ENCODE results near the gene MEIOC.
"Not testable (repeated sequence)": the region's sequence is repeated elsewhere in the genome, so short reads cannot be mapped to it uniquely, and the experiment has no call there.

The MEIOC gene

GRCh38 chr17:44628243-44629188 lies 27.8 kb upstream of the MEIOC start:
- Histone ChIP-seq H3K9ac (ENCODE audit: low read length) (no peak overlapping the region), H3K4me3 (ENCODE audit: low read depth in 1 of 2, low read length in 2 of 2) (no peak overlapping the region), H3K27ac (ENCODE audit: low read depth, low read length) (no peak overlapping the region), H3K9me3 (ENCODE audit: low read length) (no peaks in the 10 kb centered on the region), H3K36me3 (ENCODE audit: insufficient read depth, low read length) (no peaks in the 10 kb centered on the region), H3K4me1 (ENCODE audit: insufficient read depth, low read length) (no peaks in the 10 kb centered on the region), H3K27me3 (ENCODE audit: control insufficient read depth in 1 of 2, insufficient read depth in 2 of 2, low read length in 2 of 2) (no peaks in the 10 kb centered on the region)

DNA sequence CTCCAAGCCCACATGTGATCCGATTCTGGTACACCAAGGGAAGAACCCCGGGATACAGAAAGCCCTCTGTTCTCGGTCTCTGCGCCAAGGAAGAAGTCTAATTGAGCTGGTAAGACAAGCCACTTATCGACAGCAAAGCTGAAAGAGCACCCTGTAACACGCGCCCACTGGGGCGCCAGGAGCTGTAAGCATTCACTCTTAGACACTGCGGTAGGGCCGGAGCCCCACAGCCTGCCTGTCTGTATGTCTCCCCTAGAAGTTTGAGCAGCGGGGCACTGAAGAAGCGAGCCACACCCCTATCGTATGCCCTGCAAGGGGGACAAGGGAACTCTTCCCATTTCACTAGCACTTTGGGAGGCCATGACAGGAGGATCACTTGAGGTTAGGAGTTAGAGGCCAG lies 27.0 kb upstream of the MEIOC start:
- no peaks in the 10 kb centered on the region for H3K36me3 ChIP-seq (ENCODE audit: insufficient read depth, low read length)
- H3K9me3 ChIP-seq (ENCODE audit: low read length) = no peaks in the 10 kb centered on the region
- H3K4me3 ChIP-seq (ENCODE audit: low read depth in 1 of 2, low read length in 2 of 2) = no peak overlapping the region
- H3K27ac ChIP-seq (ENCODE audit: low read depth, low read length) = no peak overlapping the region
- H3K9ac ChIP-seq (ENCODE audit: low read length) = no peak overlapping the region
- H3K27me3 ChIP-seq (ENCODE audit: control insufficient read depth in 1 of 2, insufficient read depth in 2 of 2, low read length in 2 of 2) = no peaks in the 10 kb centered on the region
- H3K4me1 ChIP-seq (ENCODE audit: insufficient read depth, low read length) = no peaks in the 10 kb centered on the region

DNA sequence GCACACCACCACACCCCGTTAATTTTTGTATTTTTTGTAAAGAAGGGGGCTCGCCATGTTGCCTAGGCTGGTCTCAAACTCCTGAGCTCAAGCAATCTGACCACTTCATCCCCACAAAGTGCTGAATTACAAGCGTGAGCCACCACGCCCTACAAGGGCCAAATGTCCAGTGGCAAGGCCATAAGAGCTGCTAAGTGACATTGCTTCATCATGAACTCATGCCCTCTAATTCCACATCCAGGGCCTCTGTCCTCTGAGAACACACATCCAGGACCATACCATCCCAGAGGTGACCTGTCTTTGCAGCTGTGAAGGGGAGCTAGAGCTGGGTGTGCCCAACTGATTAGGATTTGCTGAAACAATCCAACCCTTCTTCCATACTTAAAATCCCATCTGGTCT lies 25.6 kb upstream of the MEIOC start:
- Histone ChIP-seq H3K36me3 (ENCODE audit: insufficient read depth, low read length) (no peaks in the 10 kb centered on the region), H3K27me3 (ENCODE audit: control insufficient read depth in 1 of 2, insufficient read depth in 2 of 2, low read length in 2 of 2) (no peaks in the 10 kb centered on the region)

GRCh38 chr17:44633998-44634397 lies 22.3 kb upstream of the MEIOC start:
- Histone ChIP-seq H3K27me3 (ENCODE audit: control insufficient read depth in 1 of 2, insufficient read depth in 2 of 2, low read length in 2 of 2) (no peaks in the 10 kb centered on the region), H3K9me3 (ENCODE audit: low read length) (no peaks in the 10 kb centered on the region), H3K4me3 (ENCODE audit: low read depth in 1 of 2, low read length in 2 of 2) (no peak overlapping the region), H3K27ac (ENCODE audit: low read depth, low read length) (no peak overlapping the region), H3K4me1 (ENCODE audit: insufficient read depth, low read length) (no peaks in the 10 kb centered on the region), H3K36me3 (ENCODE audit: insufficient read depth, low read length) (no peaks in the 10 kb centered on the region), H3K9ac (ENCODE audit: low read length) (no peak overlapping the region)

More for the DNA sequence above, 25.6 kb upstream of the MEIOC start:
- no peaks in the 10 kb centered on the region for H3K4me1 ChIP-seq (ENCODE audit: insufficient read depth, low read length)
- H3K9ac ChIP-seq (ENCODE audit: low read length) = no peak overlapping the region
- no peak overlapping the region for H3K27ac ChIP-seq (ENCODE audit: low read depth, low read length)
- H3K9me3 ChIP-seq (ENCODE audit: low read length) = no peaks in the 10 kb centered on the region
- no peak overlapping the region for H3K4me3 ChIP-seq (ENCODE audit: low read depth in 1 of 2, low read length in 2 of 2)

GRCh38 chr17:44634401-44634800 lies 21.9 kb upstream of the MEIOC start:
- H3K27ac ChIP-seq (ENCODE audit: low read depth, low read length); H3K4me1 ChIP-seq (ENCODE audit: insufficient read depth, low read length); H3K9me3 ChIP-seq (ENCODE audit: low read length); H3K9ac ChIP-seq (ENCODE audit: low read length); H3K36me3 ChIP-seq (ENCODE audit: insufficient read depth, low read length); H3K27me3 ChIP-seq (ENCODE audit: control insufficient read depth in 1 of 2, insufficient read depth in 2 of 2, low read length in 2 of 2); H3K4me3 ChIP-seq (ENCODE audit: low read depth in 1 of 2, low read length in 2 of 2): not testable (repeated sequence)

DNA sequence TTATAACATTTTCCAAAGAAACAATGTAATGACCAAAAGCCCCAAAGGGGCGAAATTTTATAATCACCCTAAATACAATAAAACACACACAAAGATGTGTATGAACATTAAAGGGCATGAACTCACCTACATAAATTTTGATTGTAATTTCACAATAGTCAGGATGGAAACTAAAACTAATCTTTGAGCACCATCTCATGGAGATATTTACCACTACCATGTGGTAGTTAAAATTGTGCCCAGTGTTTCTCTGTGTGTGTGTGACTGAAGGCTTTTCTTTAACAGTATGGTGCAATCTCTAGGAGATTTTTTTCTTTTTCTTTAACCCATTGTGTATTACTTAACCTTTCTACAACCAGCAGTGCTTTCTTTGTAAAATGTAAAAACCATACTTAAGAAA lies 19.7 kb upstream of the MEIOC start:
- Histone ChIP-seq H3K27ac (ENCODE audit: low read depth, low read length) (no peak overlapping the region), H3K27me3 (ENCODE audit: control insufficient read depth in 1 of 2, insufficient read depth in 2 of 2, low read length in 2 of 2) (no peaks in the 10 kb centered on the region), H3K36me3 (ENCODE audit: insufficient read depth, low read length) (no peaks in the 10 kb centered on the region), H3K4me3 (ENCODE audit: low read depth in 1 of 2, low read length in 2 of 2) (no peak overlapping the region), H3K9me3 (ENCODE audit: low read length) (no peaks in the 10 kb centered on the region), H3K4me1 (ENCODE audit: insufficient read depth, low read length) (no peaks in the 10 kb centered on the region), H3K9ac (ENCODE audit: low read length) (no peak overlapping the region)

GRCh38 chr17:44637066-44637465 lies 19.2 kb upstream of the MEIOC start:
- H3K4me1 ChIP-seq (ENCODE audit: insufficient read depth, low read length) = no peaks in the 10 kb centered on the region
- no peaks in the 10 kb centered on the region for H3K27me3 ChIP-seq (ENCODE audit: control insufficient read depth in 1 of 2, insufficient read depth in 2 of 2, low read length in 2 of 2)
- H3K27ac ChIP-seq (ENCODE audit: low read depth, low read length) = no peak overlapping the region
- H3K9me3 ChIP-seq (ENCODE audit: low read length) = no peaks in the 10 kb centered on the region
- H3K4me3 ChIP-seq (ENCODE audit: low read depth in 1 of 2, low read length in 2 of 2) = no peak overlapping the region
- H3K36me3 ChIP-seq (ENCODE audit: insufficient read depth, low read length) = no peaks in the 10 kb centered on the region
- H3K9ac ChIP-seq (ENCODE audit: low read length) = no peak overlapping the region

GRCh38 chr17:44642834-44643233 lies 13.4 kb upstream of the MEIOC start:
- Histone ChIP-seq H3K27ac (ENCODE audit: low read depth, low read length) (no peak overlapping the region), H3K9me3 (ENCODE audit: low read length) (no peaks in the 10 kb centered on the region), H3K4me3 (ENCODE audit: low read depth in 1 of 2, low read length in 2 of 2) (no peak overlapping the region), H3K36me3 (ENCODE audit: insufficient read depth, low read length) (no peaks in the 10 kb centered on the region), H3K27me3 (ENCODE audit: control insufficient read depth in 1 of 2, insufficient read depth in 2 of 2, low read length in 2 of 2) (no peaks in the 10 kb centered on the region), H3K9ac (ENCODE audit: low read length) (no peak overlapping the region), H3K4me1 (ENCODE audit: insufficient read depth, low read length) (no peaks in the 10 kb centered on the region)

GRCh38 chr17:44645341-44645740 lies 10.9 kb upstream of the MEIOC start:
- Histone ChIP-seq H3K4me3 (ENCODE audit: low read depth in 1 of 2, low read length in 2 of 2) (no peak overlapping the region), H3K4me1 (ENCODE audit: insufficient read depth, low read length) (no peaks in the 10 kb centered on the region), H3K9me3 (ENCODE audit: low read length) (no peaks in the 10 kb centered on the region), H3K36me3 (ENCODE audit: insufficient read depth, low read length) (no peaks in the 10 kb centered on the region), H3K27ac (ENCODE audit: low read depth, low read length) (no peak overlapping the region), H3K27me3 (ENCODE audit: control insufficient read depth in 1 of 2, insufficient read depth in 2 of 2, low read length in 2 of 2) (no peaks in the 10 kb centered on the region), H3K9ac (ENCODE audit: low read length) (no peak overlapping the region)

DNA sequence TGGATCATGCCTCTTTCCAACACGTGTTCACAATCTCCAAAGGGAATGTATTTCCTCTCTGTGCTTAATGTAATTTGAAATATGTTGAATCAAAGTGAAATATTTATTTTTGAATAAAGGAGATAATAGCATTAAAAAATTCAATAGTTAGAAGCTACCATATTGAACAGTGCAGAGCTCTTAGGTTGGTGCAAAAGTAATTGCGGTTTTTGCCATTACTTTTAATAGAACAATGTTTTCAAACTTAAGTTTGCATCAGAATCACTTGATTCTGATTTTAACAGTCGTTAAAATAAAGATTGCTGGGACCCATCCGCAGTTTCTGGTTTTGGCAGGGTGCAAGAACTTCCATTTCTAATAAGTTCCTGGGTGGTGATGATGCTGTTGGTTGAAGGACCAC lies 10.0 kb upstream of the MEIOC start:
- Histone ChIP-seq H3K9me3 (ENCODE audit: low read length) (no peaks in the 10 kb centered on the region), H3K9ac (ENCODE audit: low read length) (no peak overlapping the region), H3K27me3 (ENCODE audit: control insufficient read depth in 1 of 2, insufficient read depth in 2 of 2, low read length in 2 of 2) (no peaks in the 10 kb centered on the region), H3K36me3 (ENCODE audit: insufficient read depth, low read length) (no peaks in the 10 kb centered on the region), H3K27ac (ENCODE audit: low read depth, low read length) (no peak overlapping the region), H3K4me3 (ENCODE audit: low read depth in 1 of 2, low read length in 2 of 2) (no peak overlapping the region), H3K4me1 (ENCODE audit: insufficient read depth, low read length) (no peaks in the 10 kb centered on the region)

DNA sequence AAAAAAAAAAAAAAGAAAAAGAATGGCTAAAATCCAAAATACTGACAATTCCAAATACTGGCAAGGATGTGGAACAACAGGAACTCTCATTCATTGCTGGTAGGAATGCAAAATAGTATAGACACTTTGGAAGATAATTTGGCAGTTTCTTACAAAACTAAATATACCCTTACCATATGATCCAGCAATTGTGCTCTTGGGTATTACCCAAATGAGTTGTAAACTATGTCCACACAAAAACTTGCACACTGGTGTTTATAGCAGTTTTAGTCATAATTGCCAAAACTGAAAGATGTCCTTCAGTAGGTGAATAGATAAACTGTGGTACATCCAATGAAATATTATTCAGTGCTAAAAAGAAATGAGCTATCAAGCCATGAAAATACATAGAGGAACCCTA lies 8.5 kb upstream of the MEIOC start:
- Histone ChIP-seq H3K9ac (ENCODE audit: low read length) (no peak overlapping the region), H3K4me3 (ENCODE audit: low read depth in 1 of 2, low read length in 2 of 2) (no peak overlapping the region), H3K9me3 (ENCODE audit: low read length) (no peaks in the 10 kb centered on the region), H3K4me1 (ENCODE audit: insufficient read depth, low read length) (no peaks in the 10 kb centered on the region), H3K27me3 (ENCODE audit: control insufficient read depth in 1 of 2, insufficient read depth in 2 of 2, low read length in 2 of 2) (no peaks in the 10 kb centered on the region), H3K27ac (ENCODE audit: low read depth, low read length) (no peak overlapping the region), H3K36me3 (ENCODE audit: insufficient read depth, low read length) (no peaks in the 10 kb centered on the region)

GRCh38 chr17:44648963-44649362 lies 7.3 kb upstream of the MEIOC start:
- no peak overlapping the region for H3K27ac ChIP-seq (ENCODE audit: low read depth, low read length)
- H3K9me3 ChIP-seq (ENCODE audit: low read length) = no peaks in the 10 kb centered on the region
- no peaks in the 10 kb centered on the region for H3K36me3 ChIP-seq (ENCODE audit: insufficient read depth, low read length)
- H3K9ac ChIP-seq (ENCODE audit: low read length) = no peak overlapping the region
- H3K27me3 ChIP-seq (ENCODE audit: control insufficient read depth in 1 of 2, insufficient read depth in 2 of 2, low read length in 2 of 2) = no peaks in the 10 kb centered on the region
- no peak overlapping the region for H3K4me3 ChIP-seq (ENCODE audit: low read depth in 1 of 2, low read length in 2 of 2)
- no peaks in the 10 kb centered on the region for H3K4me1 ChIP-seq (ENCODE audit: insufficient read depth, low read length)

Data from muscle layer of colon (tissue), 2 donors.